SU-DHL-6 (cell line): Measurements from ENCODE around the gene AP5S1.

Experiments
- H2AFZ ChIP-seq: fragments of 200-600 bp; sonication (generic); 2 replicates; pipeline ENCODE4 v1.6.1; 2014; ENCODE audit warnings: low read depth, mild to moderate bottlenecking, moderate library complexity, mixed read lengths, antibody characterized with exemption, low read length; ENCODE audit not compliant: severe bottlenecking
- H3F3A ChIP-seq: fragments of 200-600 bp; shearing (Covaris generic); 2 replicates; pipeline ENCODE4 v1.6.0; 2016; ENCODE audit warnings: antibody characterized with exemption, mild to moderate bottlenecking; ENCODE audit not compliant: insufficient read depth
- H3K27ac ChIP-seq: fragments of 200-600 bp; sonication (generic); 2 replicates; pipeline ENCODE4 v1.5.1; 2016; ENCODE audit warnings: low read depth, mild to moderate bottlenecking, low read length, moderate library complexity, mixed read lengths
- H3K27me3 ChIP-seq: fragments of 200-600 bp; sonication (generic), shearing (Covaris generic); 2 replicates; pipeline ENCODE4 v1.6.0; 2014; ENCODE audit warnings: mild to moderate bottlenecking, low read length
- H3K36me3 ChIP-seq: fragments of 200-600 bp; sonication (generic); 2 replicates; pipeline ENCODE4 v1.6.1; 2014; ENCODE audit warnings: mild to moderate bottlenecking, low read length, mixed read lengths
- H3K4me2 ChIP-seq: fragments of 300-600, 200-600 bp; shearing (Covaris generic), sonication (generic); 2 replicates; pipeline ENCODE4 v1.6.0; 2014; ENCODE audit warnings: low read length, low read depth, mild to moderate bottlenecking; ENCODE audit not compliant: poor library complexity, severe bottlenecking
- H3K4me3 ChIP-seq: fragments of 200-600 bp; sonication (generic); 2 replicates; pipeline ENCODE4 v1.5.1; 2014; ENCODE audit warnings: antibody characterized with exemption, low read length, mild to moderate bottlenecking, mixed read lengths; ENCODE audit not compliant: insufficient read depth, poor library complexity, severe bottlenecking
- H3K79me2 ChIP-seq: fragments of 200-600 bp; sonication (generic); 2 replicates; pipeline ENCODE4 v1.6.1; 2014; ENCODE audit warnings: mild to moderate bottlenecking, low read length, moderate library complexity; ENCODE audit not compliant: insufficient read depth
- H3K9ac ChIP-seq: fragments of 200-600 bp; sonication (generic); 2 replicates; pipeline ENCODE4 v1.7.0; 2014; ENCODE audit warnings: mild to moderate bottlenecking, low read length
- H3K9me2 ChIP-seq: fragments of 200-600 bp; sonication (generic); replicated peaks from 2 replicates; pipeline ENCODE4 v1.6.1; 2014; ENCODE audit warnings: low read length; ENCODE audit not compliant: insufficient read depth
- H3K9me3 ChIP-seq: fragments of 200-600 bp; sonication (generic); 2 replicates; pipeline ENCODE4 v1.6.1; 2014; ENCODE audit warnings: low read length, mixed read lengths; ENCODE audit not compliant: insufficient read depth
- H4K20me1 ChIP-seq: fragments of 200-600 bp; sonication (generic); 2 replicates; pipeline ENCODE4 v1.6.1; 2014; ENCODE audit warnings: low read depth, mild to moderate bottlenecking, antibody characterized with exemption, low read length, moderate library complexity, mixed read lengths
- EZH2phosphoT487 ChIP-seq: fragments of 200-600 bp; sonication (generic), shearing (Covaris generic); conservative IDR thresholded peaks from 2 replicates; pipeline ENCODE4 v1.6.1; 2018; ENCODE audit warnings: mild to moderate bottlenecking, antibody characterized with exemption, low read length, moderate library complexity, mixed read lengths
- TF ChIP-seq, protein P1 (sequence below): fragments of 200-600 bp; sonication (generic); IDR thresholded peaks from one replicate; pipeline ENCODE4 v1.5.1; 2017; ENCODE audit warnings: antibody characterized with exemption, mild to moderate bottlenecking, low read length, moderate library complexity; ENCODE audit not compliant: insufficient read depth, poor library complexity, severe bottlenecking

Gene AP5S1, protein sequence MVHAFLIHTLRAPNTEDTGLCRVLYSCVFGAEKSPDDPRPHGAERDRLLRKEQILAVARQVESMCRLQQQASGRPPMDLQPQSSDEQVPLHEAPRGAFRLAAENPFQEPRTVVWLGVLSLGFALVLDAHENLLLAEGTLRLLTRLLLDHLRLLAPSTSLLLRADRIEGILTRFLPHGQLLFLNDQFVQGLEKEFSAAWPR

GRCh38 chr20:3820048-3820900, at the start of gene AP5S1:
Gene AP5S1, plus strand, starts transcription at chr20:3820547. Its CDS starts 1,571 bp downstream, at chr20:3822118.
- Histone ChIP-seq H4K20me1 (no peaks in the 10 kb centered on the region), H3K36me3 (no peaks in the 10 kb centered on the region), H3F3A (peaks cover 5% of the 10 kb centered on the region; the same call in 1 of the 2 replicates), H3K9me3 (no peaks in the 10 kb centered on the region), H3K27me3 (no peaks in the 10 kb centered on the region), H3K79me2 (peaks cover 8% of the 10 kb centered on the region; the same call in 1 of the 2 replicates), H3K27ac (peak within 1 kb of the TSS; percentile 80), H2AFZ (peak within 1 kb of the TSS; percentile 87), H3K9ac (peak within 1 kb of the TSS; percentile 76), H3K4me2 (peak within 1 kb of the TSS; percentile 96), H3K9me2 (no peaks in the 10 kb centered on the region), H3K4me3 (peak within 1 kb of the TSS; percentile 74)
- TF ChIP-seq, protein P1, sequence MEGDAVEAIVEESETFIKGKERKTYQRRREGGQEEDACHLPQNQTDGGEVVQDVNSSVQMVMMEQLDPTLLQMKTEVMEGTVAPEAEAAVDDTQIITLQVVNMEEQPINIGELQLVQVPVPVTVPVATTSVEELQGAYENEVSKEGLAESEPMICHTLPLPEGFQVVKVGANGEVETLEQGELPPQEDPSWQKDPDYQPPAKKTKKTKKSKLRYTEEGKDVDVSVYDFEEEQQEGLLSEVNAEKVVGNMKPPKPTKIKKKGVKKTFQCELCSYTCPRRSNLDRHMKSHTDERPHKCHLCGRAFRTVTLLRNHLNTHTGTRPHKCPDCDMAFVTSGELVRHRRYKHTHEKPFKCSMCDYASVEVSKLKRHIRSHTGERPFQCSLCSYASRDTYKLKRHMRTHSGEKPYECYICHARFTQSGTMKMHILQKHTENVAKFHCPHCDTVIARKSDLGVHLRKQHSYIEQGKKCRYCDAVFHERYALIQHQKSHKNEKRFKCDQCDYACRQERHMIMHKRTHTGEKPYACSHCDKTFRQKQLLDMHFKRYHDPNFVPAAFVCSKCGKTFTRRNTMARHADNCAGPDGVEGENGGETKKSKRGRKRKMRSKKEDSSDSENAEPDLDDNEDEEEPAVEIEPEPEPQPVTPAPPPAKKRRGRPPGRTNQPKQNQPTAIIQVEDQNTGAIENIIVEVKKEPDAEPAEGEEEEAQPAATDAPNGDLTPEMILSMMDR: peak; percentile 96
- TF ChIP-seq EZH2phosphoT487: no peak

GRCh38 chr20:3771552-3772058, 48.7 kb upstream of the AP5S1 start:
- H3F3A ChIP-seq: peaks cover 7% of the 10 kb centered on the region; the same call in 1 of the 2 replicates
- no peaks in the 10 kb centered on the region for H3K27me3 ChIP-seq
- H3K27ac ChIP-seq: no peak overlapping the region
- no peak overlapping the region for H3K4me3 ChIP-seq
- H3K9ac ChIP-seq: no peak overlapping the region
- TF ChIP-seq EZH2phosphoT487: no peak
- TF ChIP-seq, protein P1: no peak
- no peaks in the 10 kb centered on the region for H3K36me3 ChIP-seq
- peaks cover 9% of the 10 kb centered on the region for H3K79me2 ChIP-seq
- H2AFZ ChIP-seq: no peak overlapping the region
- H3K9me2 ChIP-seq: no peaks in the 10 kb centered on the region
- H3K4me2 ChIP-seq: no peak overlapping the region
- no peaks in the 10 kb centered on the region for H3K9me3 ChIP-seq
- no peaks in the 10 kb centered on the region for H4K20me1 ChIP-seq

DNA sequence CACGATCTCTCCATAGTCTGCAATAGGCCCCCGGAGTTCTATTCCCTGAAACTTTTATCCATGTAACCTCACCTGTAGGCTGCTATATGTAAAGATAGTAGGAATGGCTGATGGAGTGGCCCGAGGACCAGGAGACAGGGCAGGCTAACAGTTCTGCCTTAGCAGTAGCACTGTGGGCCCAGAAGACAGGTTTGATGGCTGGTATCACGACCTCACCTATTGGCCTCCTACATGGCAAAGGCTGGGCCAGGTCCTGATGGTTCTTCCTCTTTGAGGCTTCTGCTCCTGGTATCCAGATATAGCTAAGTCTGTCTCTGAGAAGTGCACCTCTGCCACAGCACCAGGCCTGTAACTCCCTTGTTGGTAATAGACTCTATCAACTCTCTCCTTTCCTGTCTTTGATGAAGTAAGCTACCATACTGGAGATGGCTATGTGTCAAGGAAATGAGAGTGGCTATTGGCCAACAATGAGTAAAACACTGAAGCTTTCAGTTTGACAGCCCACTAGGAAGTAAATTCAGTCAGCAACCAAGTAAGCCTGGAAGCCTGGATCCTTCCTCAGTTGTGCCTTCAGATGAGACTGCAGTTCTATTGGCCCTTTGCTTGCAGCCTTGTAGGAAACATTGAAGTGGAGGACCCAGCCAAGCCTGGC, 44.8 kb upstream of the AP5S1 start:
- H3K27me3 ChIP-seq: no peaks in the 10 kb centered on the region
- no peaks in the 10 kb centered on the region for H3K9me3 ChIP-seq
- no peaks in the 10 kb centered on the region for H4K20me1 ChIP-seq
- no peaks in the 10 kb centered on the region for H3K36me3 ChIP-seq
- no peak overlapping the region for H3K9ac ChIP-seq
- H3K4me2 ChIP-seq: no peak overlapping the region
- H3K4me3 ChIP-seq: no peak overlapping the region
- TF ChIP-seq, protein P1: no peak
- no peak for TF ChIP-seq EZH2phosphoT487
- H3K79me2 ChIP-seq: no peaks in the 10 kb centered on the region
- H2AFZ ChIP-seq: no peak overlapping the region
- H3F3A ChIP-seq: no peaks in the 10 kb centered on the region
- H3K9me2 ChIP-seq: no peaks in the 10 kb centered on the region
- H3K27ac ChIP-seq: no peak overlapping the region
